A549 (cell line): ENCODE data around the gene ARHGEF28.

Experiments
- CEBPB ChIP-seq, 2 experiments: fragments of >200 bp in 1 of 2; sonication (Bioruptor Twin) in 1 of 2; formaldehyde crosslinking in 1 of 2; IDR thresholded peaks; 2 replicates each; pipeline ENCODE4 v1.6.1; 2012 to 2016
- CHD2 ChIP-seq: fragments of 150-350 bp; IDR thresholded peaks from 2 replicates; pipeline ENCODE4 v1.6.1; 2014; ENCODE audit warnings: low read length; ENCODE audit not compliant: partially characterized antibody
- CTCF ChIP-seq: fragments of >200 bp; sonication (Bioruptor Twin); formaldehyde crosslinking; IDR thresholded peaks from 3 replicates; pipeline ENCODE4 v1.5.1; 2016
- GATA3 ChIP-seq: IDR thresholded peaks from 2 replicates; pipeline ENCODE4 v1.6.1; 2012; ENCODE audit warnings: borderline replicate concordance
- PHF8 ChIP-seq: fragments of 200-600 bp; sonication (generic); IDR thresholded peaks from 2 replicates; pipeline ENCODE4 v1.6.1; 2016; ENCODE audit warnings: low read depth, mild to moderate bottlenecking, antibody characterized with exemption, moderate library complexity, borderline replicate concordance
- TF ChIP-seq, protein P1 (sequence below): fragments of 250-450 bp; sonication (Bioruptor Pico); IDR thresholded peaks from 2 replicates; pipeline ENCODE4 v1.5.0; 2021; ENCODE audit warnings: mild to moderate bottlenecking, moderate library complexity, borderline replicate concordance

- TF ChIP-seq CTCF (no peak), CEBPB (IDR thresholded peaks at IDR 0.05) (no peak), PHF8 (no peak), GATA3 (no peak), CHD2 (no peak)
- TF ChIP-seq, protein P1, sequence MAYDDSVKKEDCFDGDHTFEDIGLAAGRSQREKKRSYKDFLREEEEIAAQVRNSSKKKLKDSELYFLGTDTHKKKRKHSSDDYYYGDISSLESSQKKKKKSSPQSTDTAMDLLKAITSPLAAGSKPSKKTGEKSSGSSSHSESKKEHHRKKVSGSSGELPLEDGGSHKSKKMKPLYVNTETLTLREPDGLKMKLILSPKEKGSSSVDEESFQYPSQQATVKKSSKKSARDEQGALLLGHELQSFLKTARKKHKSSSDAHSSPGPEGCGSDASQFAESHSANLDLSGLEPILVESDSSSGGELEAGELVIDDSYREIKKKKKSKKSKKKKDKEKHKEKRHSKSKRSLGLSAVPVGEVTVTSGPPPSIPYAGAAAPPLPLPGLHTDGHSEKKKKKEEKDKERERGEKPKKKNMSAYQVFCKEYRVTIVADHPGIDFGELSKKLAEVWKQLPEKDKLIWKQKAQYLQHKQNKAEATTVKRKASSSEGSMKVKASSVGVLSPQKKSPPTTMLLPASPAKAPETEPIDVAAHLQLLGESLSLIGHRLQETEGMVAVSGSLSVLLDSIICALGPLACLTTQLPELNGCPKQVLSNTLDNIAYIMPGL (CRISPR knock-in tag): no peak
These were observed 28.3 kb downstream of the ARHGEF28 start for GRCh38 chr5:73654171-73654811.
